C4-2B (cell line): Measurements from ENCODE around the gene ZNF513.

Experiments
- CTCF ChIP-seq: fragments of 450-650 bp; conservative IDR thresholded peaks from 2 replicates; pipeline ENCODE4 v1.5.1; 2017; ENCODE audit warnings: mild to moderate bottlenecking
- ZFX ChIP-seq: fragments of 450-650 bp; IDR thresholded peaks from 2 replicates; pipeline ENCODE4 v1.6.1; 2017

GRCh38 chr2:27336173-27336572 is 44.4 kb downstream of the ZNF513 start:
- TF ChIP-seq CTCF (no peak), ZFX (no peak)
